Smooth muscle cell (in vitro differentiated cells): ENCODE results near the gene EVI5L. TPM values are rescaled to one million over a fixed set of nuclear protein-coding genes. Genes with fewer than 3 reads are reported as not detected.

Experiments
- DNase-seq: peaks from one replicate; lab custom pipeline; 2025; ENCODE audit not compliant: unreplicated experiment; lab: John Stamatoyannopoulos, UW
- H2AFZ ChIP-seq: fragments of 200-600 bp; sonication (generic); 2 replicates; pipeline ENCODE4 v1.6.0; 2016; ENCODE audit warnings: antibody characterized with exemption, low read depth, mild to moderate bottlenecking
- H3F3A ChIP-seq: fragments of 200-600 bp; sonication (generic); 2 replicates; pipeline ENCODE4 v1.6.0; 2017; ENCODE audit warnings: antibody characterized with exemption, low read depth
- H3K27ac ChIP-seq: fragments of 200-600 bp; sonication (generic); 2 replicates; pipeline ENCODE4 v1.5.1; 2016; ENCODE audit warnings: low read depth, mild to moderate bottlenecking
- H3K27me3 ChIP-seq: fragments of 200-600 bp; sonication (generic); 2 replicates; pipeline ENCODE4 v1.6.1; 2016; ENCODE audit warnings: low read depth, mild to moderate bottlenecking
- H3K36me3 ChIP-seq: fragments of 200-600 bp; sonication (generic); 2 replicates; pipeline ENCODE4 v1.5.1; 2016; ENCODE audit warnings: low read depth
- H3K4me1 ChIP-seq: fragments of 200-600 bp; sonication (generic); 2 replicates; pipeline ENCODE4 v1.5.1; 2016; ENCODE audit warnings: low read depth
- H3K4me2 ChIP-seq: fragments of 200-600 bp; sonication (generic); 2 replicates; pipeline ENCODE4 v1.6.0; 2016; ENCODE audit warnings: mild to moderate bottlenecking
- H3K4me3 ChIP-seq: fragments of 200-600 bp; sonication (generic); 2 replicates; pipeline ENCODE4 v1.5.1; 2016; ENCODE audit warnings: mild to moderate bottlenecking
- H3K79me2 ChIP-seq: fragments of 200-600 bp; sonication (generic); 2 replicates; pipeline ENCODE4 v1.6.0; 2016; ENCODE audit warnings: low read depth, mild to moderate bottlenecking
- H3K9ac ChIP-seq: fragments of 200-600 bp; sonication (generic); 2 replicates; pipeline ENCODE4 v1.6.0; 2016; ENCODE audit warnings: low read depth
- H3K9me3 ChIP-seq: fragments of 200-600 bp; sonication (generic); replicated peaks from 2 replicates; pipeline ENCODE4 v1.5.1; 2016; ENCODE audit warnings: low read depth
- H4K20me1 ChIP-seq: fragments of 200-600 bp; sonication (generic); 2 replicates; pipeline ENCODE4 v1.6.0; 2016; ENCODE audit warnings: low read depth
- WGBS: methylation state at CpG from one replicate; pipeline ENCODE4 v1.1.7; 2016; ENCODE audit warnings: low lambda C conversion rate; 5-methylcytosine and 5-hydroxymethylcytosine counted together
- polyA plus RNA-seq: library from polyadenylated mRNA; unstranded; fragments of >200 nt; fragmentation: Nextera tagmentation; extraction: Ambion mirVana; gene quantifications from 2 replicates; pipeline ENCODE4 v1.2.1, GENCODE V29; 2016
- total RNA-seq: library from RNA; depleted of rRNA; stranded (reverse); fragments of >200 nt; gene quantifications from 2 replicates; pipeline ENCODE4 v1.2.3, GENCODE V29; 2014
- TF ChIP-seq, protein P1 (sequence below): fragments of 200-600 bp; sonication (generic); IDR thresholded peaks from 2 replicates; pipeline ENCODE4 v1.5.1; 2017; ENCODE audit warnings: borderline replicate concordance, mild to moderate bottlenecking, antibody characterized with exemption; ENCODE audit not compliant: insufficient read depth, poor library complexity, severe bottlenecking

EVI5L gene
- total and polyA plus RNA-seq, 2 experiments from 2014 or later: 8.8 to 21.2 TPM

DNA sequence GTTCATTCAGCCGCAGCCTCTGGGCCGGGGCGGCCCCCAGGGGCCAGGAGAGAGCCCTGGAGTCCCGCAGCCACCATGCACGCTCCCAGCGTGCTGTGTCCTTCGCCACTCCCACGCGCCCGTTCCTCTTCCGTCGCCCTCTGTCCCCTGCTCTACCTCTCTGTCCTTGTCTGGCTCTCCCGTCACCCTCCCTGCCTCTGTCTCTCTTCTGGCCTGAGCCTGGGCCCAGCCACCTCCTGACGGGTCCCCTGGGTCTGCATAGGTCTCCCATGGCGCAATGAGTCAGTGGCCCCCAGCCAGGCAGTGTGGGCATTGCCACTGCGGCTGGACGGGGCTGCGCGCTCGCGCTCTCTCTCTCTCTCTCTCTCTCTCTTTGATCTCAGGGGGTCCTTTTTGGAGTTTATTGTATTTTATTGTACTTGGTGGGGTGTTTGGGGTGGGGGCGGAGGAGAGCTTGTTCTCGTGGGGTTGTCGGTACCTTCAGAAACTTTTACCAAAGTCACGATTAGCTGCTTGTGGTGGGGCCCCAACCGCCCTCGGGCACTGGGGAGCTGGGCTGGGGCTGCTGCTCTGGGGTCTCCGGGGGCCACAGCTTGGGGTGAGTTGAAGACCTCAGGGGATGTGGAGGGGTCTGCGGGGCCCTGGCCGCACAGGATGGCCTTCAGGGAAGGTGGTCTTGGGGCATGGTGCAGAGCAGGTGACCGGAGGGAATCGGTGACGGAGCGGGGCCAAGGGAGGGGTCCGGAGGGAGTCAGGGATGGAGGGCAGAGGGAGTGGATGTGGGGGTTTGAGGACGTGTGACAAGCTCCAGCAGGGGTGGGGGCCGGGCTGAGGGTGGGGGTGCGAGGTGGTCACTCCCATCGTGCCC, 82.9 kb downstream of the EVI5L start:
- Histone ChIP-seq H3F3A (no peaks in the 10 kb centered on the region), H3K79me2 (no peaks in the 10 kb centered on the region), H3K27me3 (no peaks in the 10 kb centered on the region), H3K4me1 (peaks cover 15% of the 10 kb centered on the region), H3K9ac (no peak overlapping the region), H3K36me3 (no peaks in the 10 kb centered on the region), H3K4me2 (no peak overlapping the region), H3K4me3 (no peak overlapping the region), H2AFZ (no peak overlapping the region), H3K9me3 (no peaks in the 10 kb centered on the region), H3K27ac (no peak overlapping the region), H4K20me1 (peaks cover 26% of the 10 kb centered on the region)
- 97% methylated on average over 32 of the region's 39 CpGs for WGBS
- no peak for DNase-seq
- TF ChIP-seq, protein P1, sequence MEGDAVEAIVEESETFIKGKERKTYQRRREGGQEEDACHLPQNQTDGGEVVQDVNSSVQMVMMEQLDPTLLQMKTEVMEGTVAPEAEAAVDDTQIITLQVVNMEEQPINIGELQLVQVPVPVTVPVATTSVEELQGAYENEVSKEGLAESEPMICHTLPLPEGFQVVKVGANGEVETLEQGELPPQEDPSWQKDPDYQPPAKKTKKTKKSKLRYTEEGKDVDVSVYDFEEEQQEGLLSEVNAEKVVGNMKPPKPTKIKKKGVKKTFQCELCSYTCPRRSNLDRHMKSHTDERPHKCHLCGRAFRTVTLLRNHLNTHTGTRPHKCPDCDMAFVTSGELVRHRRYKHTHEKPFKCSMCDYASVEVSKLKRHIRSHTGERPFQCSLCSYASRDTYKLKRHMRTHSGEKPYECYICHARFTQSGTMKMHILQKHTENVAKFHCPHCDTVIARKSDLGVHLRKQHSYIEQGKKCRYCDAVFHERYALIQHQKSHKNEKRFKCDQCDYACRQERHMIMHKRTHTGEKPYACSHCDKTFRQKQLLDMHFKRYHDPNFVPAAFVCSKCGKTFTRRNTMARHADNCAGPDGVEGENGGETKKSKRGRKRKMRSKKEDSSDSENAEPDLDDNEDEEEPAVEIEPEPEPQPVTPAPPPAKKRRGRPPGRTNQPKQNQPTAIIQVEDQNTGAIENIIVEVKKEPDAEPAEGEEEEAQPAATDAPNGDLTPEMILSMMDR: no peak

DNA sequence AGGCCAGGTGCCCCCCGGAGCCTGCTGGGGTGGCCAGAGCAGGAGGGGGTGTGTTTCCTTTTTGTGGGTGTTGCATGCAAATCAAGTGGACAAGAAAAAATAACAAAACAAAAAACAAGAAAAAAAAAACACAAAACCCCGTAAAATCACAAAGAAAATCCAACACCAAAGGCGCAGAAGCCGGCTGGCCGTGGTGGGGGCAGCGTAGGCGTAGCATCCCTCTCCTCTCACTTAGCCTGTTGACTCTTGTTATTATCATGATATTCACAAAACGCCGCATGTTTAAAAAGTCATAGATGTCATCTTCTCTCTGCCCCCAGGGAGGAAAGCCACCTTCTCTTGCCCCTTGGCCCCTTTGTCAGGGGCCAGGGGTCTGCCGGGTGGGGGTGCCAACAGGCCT, 83.6 kb downstream of the EVI5L start:
- H3K36me3 ChIP-seq: no peaks in the 10 kb centered on the region
- peaks cover 15% of the 10 kb centered on the region for H3K4me1 ChIP-seq
- no peaks in the 10 kb centered on the region for H3K27me3 ChIP-seq
- H3K27ac ChIP-seq: no peak overlapping the region
- WGBS: 96% methylated on average over 10 of the region's 10 CpGs
- H3K4me3 ChIP-seq: no peak overlapping the region
- H4K20me1 ChIP-seq: peaks cover 19% of the 10 kb centered on the region
- no peak overlapping the region for H2AFZ ChIP-seq
- no peak overlapping the region for H3K9ac ChIP-seq
- no peak overlapping the region for H3K4me2 ChIP-seq
- no peak for DNase-seq
- H3F3A ChIP-seq: peaks cover 3% of the 10 kb centered on the region
- H3K9me3 ChIP-seq: no peaks in the 10 kb centered on the region
- no peaks in the 10 kb centered on the region for H3K79me2 ChIP-seq
- TF ChIP-seq, protein P1: no peak

DNA sequence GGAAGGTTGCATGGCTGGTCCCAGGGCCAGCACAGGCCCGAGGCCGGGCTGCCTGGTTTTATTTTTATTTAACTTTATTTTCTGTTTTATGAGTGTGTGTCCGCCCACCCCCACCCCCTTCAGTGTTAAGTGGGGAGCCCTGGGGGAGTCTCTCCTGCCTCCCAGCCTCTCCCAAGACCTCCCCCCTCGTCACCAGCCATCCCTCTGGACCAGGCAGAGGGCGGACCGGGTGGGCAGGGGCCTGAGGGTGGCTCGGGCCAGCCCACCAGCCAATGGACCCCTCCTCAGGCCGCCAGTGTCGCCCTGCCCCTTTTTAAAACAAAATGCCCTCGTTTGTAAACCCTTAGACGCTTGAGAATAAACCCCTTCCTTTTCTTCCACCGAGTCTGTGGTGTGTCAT, 84.1 kb downstream of the EVI5L start:
- TF ChIP-seq, protein P1: no peak
- 89% methylated on average over 7 of the region's 12 CpGs for WGBS
- Histone ChIP-seq H4K20me1 (peaks cover 14% of the 10 kb centered on the region), H3K9ac (no peak overlapping the region), H3K4me3 (no peak overlapping the region), H3K9me3 (no peaks in the 10 kb centered on the region), H2AFZ (no peak overlapping the region), H3K36me3 (no peaks in the 10 kb centered on the region), H3K79me2 (no peaks in the 10 kb centered on the region), H3K4me1 (peaks cover 15% of the 10 kb centered on the region), H3K4me2 (no peak overlapping the region), H3F3A (peaks cover 7% of the 10 kb centered on the region), H3K27me3 (no peaks in the 10 kb centered on the region), H3K27ac (no peak overlapping the region)
- no peak for DNase-seq

Other genes starting within 250 kb of the EVI5L start
- gene CAMSAP3, start 234.4 kb upstream of the EVI5L start, total RNA-seq: 1.5 and 1.8 TPM in 2 replicates
- 1.4 and 10.7 TPM in 2 replicates for gene CAMSAP3, start 234.4 kb upstream of the EVI5L start, polyA plus RNA-seq
- gene XAB2, start 200.7 kb upstream of the EVI5L start, total RNA-seq: 26.9 and 36.3 TPM in 2 replicates
- 26.9 and 34.2 TPM in 2 replicates for gene XAB2, start 200.7 kb upstream of the EVI5L start, polyA plus RNA-seq
- gene PET100, start 200.4 kb upstream of the EVI5L start, total RNA-seq: 14.5 and 22.1 TPM in 2 replicates
- gene PET100, start 200.4 kb upstream of the EVI5L start, polyA plus RNA-seq: 354 and 386 TPM in 2 replicates
- gene PCP2, start 196.5 kb upstream of the EVI5L start, total RNA-seq: not detected in 2 replicates
- 0.35 and 0.56 TPM in 2 replicates for gene PCP2, start 196.5 kb upstream of the EVI5L start, polyA plus RNA-seq
- gene STXBP2, start 193.1 kb upstream of the EVI5L start, total RNA-seq: 11.6 and 17.8 TPM in 2 replicates
- gene STXBP2, start 193.1 kb upstream of the EVI5L start, polyA plus RNA-seq: 32.7 and 67.2 TPM in 2 replicates
- gene RETN, start 161.2 kb upstream of the EVI5L start, total RNA-seq: not detected in 2 replicates
- not detected in 2 replicates for gene RETN, start 161.2 kb upstream of the EVI5L start, polyA plus RNA-seq
- not detected in 2 replicates for gene MCEMP1, start 153.1 kb upstream of the EVI5L start, total RNA-seq
- gene MCEMP1, start 153.1 kb upstream of the EVI5L start, polyA plus RNA-seq: not detected in 2 replicates
- gene TRAPPC5, start 149.4 kb upstream of the EVI5L start, total RNA-seq: 61.4 and 61.8 TPM in 2 replicates
- 166 and 174 TPM in 2 replicates for gene TRAPPC5, start 149.4 kb upstream of the EVI5L start, polyA plus RNA-seq
- not detected in 2 replicates for gene FCER2, start 128.1 kb upstream of the EVI5L start, total RNA-seq
- gene FCER2, start 128.1 kb upstream of the EVI5L start, polyA plus RNA-seq: not detected in 2 replicates
- not detected in 2 replicates for gene CLEC4G, start 98.1 kb upstream of the EVI5L start, total RNA-seq
- not detected in 2 replicates for gene CLEC4G, start 98.1 kb upstream of the EVI5L start, polyA plus RNA-seq
- gene CD209, start 82.7 kb upstream of the EVI5L start, total RNA-seq: not detected in 2 replicates
- not detected in 2 replicates for gene CD209, start 82.7 kb upstream of the EVI5L start, polyA plus RNA-seq
- not detected in 2 replicates for gene CLEC4M, start 67.0 kb upstream of the EVI5L start, total RNA-seq
- not detected in 2 replicates for gene CLEC4M, start 67.0 kb upstream of the EVI5L start, polyA plus RNA-seq
- gene PRR36, start 44.2 kb downstream of the EVI5L start, total RNA-seq: 0.13 TPM in 1 of 2 replicates, not detected in the other
- gene PRR36, start 44.2 kb downstream of the EVI5L start, polyA plus RNA-seq: 0.57 and 2.5 TPM in 2 replicates
- 7.6 and 7.8 TPM in 2 replicates for gene LRRC8E, start 58.3 kb downstream of the EVI5L start, total RNA-seq
- gene LRRC8E, start 58.3 kb downstream of the EVI5L start, polyA plus RNA-seq: 6.3 and 7.4 TPM in 2 replicates
- 6.7 and 8.2 TPM in 2 replicates for gene MAP2K7, start 73.7 kb downstream of the EVI5L start, total RNA-seq
- gene MAP2K7, start 73.7 kb downstream of the EVI5L start, polyA plus RNA-seq: 9.2 and 13.1 TPM in 2 replicates
- gene TGFBR3L, start 84.6 kb downstream of the EVI5L start, total RNA-seq: 18.7 and 20.7 TPM in 2 replicates
- 44.0 and 46.6 TPM in 2 replicates for gene TGFBR3L, start 84.6 kb downstream of the EVI5L start, polyA plus RNA-seq
- gene SNAPC2, start 90.1 kb downstream of the EVI5L start, total RNA-seq: 9.5 and 18.2 TPM in 2 replicates
- gene SNAPC2, start 90.1 kb downstream of the EVI5L start, polyA plus RNA-seq: 35.0 and 35.3 TPM in 2 replicates
- 4.8 and 6.0 TPM in 2 replicates for gene CTXN1, start 95.9 kb downstream of the EVI5L start, total RNA-seq
- gene CTXN1, start 95.9 kb downstream of the EVI5L start, polyA plus RNA-seq: 25.4 and 26.0 TPM in 2 replicates
- 25.1 and 27.1 TPM in 2 replicates for gene TIMM44, start 113.4 kb downstream of the EVI5L start, total RNA-seq
- gene TIMM44, start 113.4 kb downstream of the EVI5L start, polyA plus RNA-seq: 21.8 and 39.3 TPM in 2 replicates
- gene ELAVL1, start 175.4 kb downstream of the EVI5L start, total RNA-seq: 32.8 and 47.9 TPM in 2 replicates
- 90.7 and 91.6 TPM in 2 replicates for gene ELAVL1, start 175.4 kb downstream of the EVI5L start, polyA plus RNA-seq
- not detected in 2 replicates for gene CCL25, start 222.5 kb downstream of the EVI5L start, total RNA-seq
- gene CCL25, start 222.5 kb downstream of the EVI5L start, polyA plus RNA-seq: 0.91 TPM in 1 of 2 replicates, not detected in the other